ENCODE results near the gene GON7.
"Not testable (repeated sequence)": the region's sequence is repeated elsewhere in the genome, so short reads cannot be mapped to it uniquely, and the experiment has no call there.

The GON7 gene

GRCh38 chr14:93206793-93207467 is at the start of gene GON7, which contains the start of gene UBR7:
TSS of gene GON7 (minus strand) at chr14:93207065. CDS start at chr14:93207037, 28 bp downstream.
TSS of gene UBR7 (plus strand) at chr14:93207256. CDS start at chr14:93207292, 36 bp downstream.
- peak; percentile 88 for DNase-seq

GRCh38 chr14:93249128-93249831 is 42.4 kb upstream of the GON7 start:
- DNase-seq: no peak

DNA sequence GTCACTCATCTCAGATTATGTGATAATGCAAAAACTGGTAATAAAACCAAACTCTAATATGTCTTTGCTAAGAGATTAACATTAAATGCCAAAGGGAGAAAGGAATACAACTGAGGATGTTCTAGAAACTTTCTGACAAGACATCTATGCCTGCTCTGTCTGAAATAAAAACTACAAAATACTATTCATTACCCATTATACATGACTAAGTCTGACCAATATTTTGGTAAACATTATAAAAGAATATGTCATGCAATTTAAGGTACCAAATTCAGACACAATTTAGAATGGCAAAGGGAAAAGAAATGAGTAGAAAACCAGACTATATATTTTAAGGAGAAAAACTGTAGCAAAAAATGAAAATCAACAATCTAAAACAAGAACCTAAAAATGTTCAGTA is 39.7 kb upstream of the GON7 start:
- DNase-seq: no peak

GRCh38 chr14:93245764-93246420 is 39.0 kb upstream of the GON7 start:
- DNase-seq: no peak

- DNase-seq: no peak
Observed at GRCh38 chr14:93240678-93241000, 33.8 kb upstream of the GON7 start.

DNA sequence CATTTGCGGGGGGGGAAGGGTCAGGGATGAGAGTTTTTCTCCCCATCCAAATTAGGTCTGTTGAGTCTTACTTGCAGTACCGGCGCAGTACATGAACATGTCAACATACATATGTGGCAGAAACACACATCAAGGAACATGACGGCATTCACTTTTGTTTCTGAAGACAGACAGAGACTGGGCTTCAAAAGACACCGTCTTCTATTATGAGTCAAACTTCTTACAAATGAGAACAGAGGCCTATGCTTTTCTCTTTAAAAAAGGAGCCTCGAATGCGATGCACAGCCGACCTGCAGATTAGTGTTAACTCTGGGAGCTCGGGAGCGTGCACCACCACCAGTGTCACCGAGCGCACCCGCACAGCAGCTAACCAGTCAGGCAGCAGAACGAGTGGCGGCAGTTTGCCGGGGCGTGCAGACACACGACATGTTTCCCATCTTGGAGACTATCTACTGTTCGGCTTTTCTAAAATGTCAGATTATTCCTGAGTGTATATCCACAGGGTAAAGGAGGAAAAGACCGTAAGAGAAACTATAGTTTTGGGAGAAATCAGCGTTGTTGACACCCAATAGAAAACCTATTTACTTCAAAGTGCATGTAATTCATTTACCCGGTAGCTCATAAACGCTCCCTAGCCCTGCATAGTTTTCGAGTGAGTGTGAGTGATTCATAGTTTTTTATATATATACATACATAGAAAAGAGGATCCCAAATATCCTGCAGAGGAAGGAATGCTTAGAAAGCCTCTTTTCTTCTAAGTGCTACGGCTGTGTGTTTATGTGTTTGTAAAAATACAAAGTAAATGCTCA is 33.2 kb upstream of the GON7 start:
- DNase-seq: no peak

DNA sequence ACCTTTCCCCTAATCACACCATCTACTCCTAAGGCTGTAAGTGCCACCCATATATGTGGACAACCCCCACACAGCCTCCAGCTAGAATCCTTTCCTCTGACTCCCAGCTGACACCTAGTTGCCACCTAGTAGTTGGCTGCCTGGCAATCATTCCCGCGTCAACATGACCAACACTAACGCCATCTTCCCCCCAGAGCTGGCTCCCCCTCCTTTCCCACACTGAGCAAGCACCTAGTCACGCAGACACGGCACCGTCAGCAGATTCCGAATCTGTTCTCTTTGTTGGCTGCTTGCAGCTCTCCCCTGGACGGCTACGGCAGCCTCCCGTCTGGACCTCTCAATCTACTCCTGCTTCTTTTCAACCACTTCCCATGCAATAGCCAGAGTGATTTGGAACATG is 27.9 kb upstream of the GON7 start:
- no peak for DNase-seq

- DNase-seq: not testable (repeated sequence)
Observed at GRCh38 chr14:93233078-93233477, 26.2 kb upstream of the GON7 start.

- DNase-seq: no peak
Observed at GRCh38 chr14:93232159-93232558, 25.3 kb upstream of the GON7 start.

GRCh38 chr14:93231129-93231979 is 24.5 kb upstream of the GON7 start:
- no peak for DNase-seq

DNA sequence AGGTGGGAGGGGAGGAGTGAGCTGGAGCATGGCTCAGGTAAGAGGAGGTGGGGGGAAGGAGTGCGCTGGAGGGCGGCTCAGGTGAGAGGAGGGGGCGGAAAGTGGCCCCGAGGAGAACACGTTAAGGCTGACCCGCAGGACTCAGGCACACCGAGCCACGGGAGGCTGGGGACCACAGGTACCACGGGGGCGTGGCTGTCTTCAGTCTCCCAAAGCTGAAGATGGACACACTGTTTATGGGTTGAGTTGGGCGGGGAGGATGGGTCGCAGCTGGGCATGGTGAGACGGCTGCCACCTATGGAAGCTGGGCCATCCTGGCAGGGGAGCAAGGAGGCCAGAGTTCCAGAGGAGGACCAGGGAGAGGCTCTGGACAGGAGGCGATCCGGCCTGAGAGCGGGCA is 23.7 kb upstream of the GON7 start:
- no peak for DNase-seq

DNA sequence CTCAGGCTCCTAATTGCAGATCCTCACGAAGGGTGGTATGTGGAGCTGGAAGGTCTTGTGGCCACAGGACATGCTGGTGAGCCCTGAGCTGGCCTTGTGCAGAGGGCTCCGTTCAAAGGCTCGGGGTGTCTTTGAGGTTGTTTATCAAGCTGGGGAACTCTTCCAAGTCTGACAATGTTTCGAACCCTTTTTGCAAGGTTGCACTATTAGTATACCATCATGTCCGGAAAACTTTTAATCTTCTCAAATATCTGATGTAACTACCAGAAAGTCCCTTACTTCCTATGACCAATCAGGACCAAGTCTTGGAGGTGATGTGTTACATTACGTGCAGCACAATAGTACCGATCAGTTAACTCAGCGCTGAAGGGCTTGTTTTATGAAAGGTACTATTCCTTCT is 21.7 kb upstream of the GON7 start:
- no peak for DNase-seq

GRCh38 chr14:93223565-93223964 is 16.7 kb upstream of the GON7 start:
- no peak for DNase-seq

DNA sequence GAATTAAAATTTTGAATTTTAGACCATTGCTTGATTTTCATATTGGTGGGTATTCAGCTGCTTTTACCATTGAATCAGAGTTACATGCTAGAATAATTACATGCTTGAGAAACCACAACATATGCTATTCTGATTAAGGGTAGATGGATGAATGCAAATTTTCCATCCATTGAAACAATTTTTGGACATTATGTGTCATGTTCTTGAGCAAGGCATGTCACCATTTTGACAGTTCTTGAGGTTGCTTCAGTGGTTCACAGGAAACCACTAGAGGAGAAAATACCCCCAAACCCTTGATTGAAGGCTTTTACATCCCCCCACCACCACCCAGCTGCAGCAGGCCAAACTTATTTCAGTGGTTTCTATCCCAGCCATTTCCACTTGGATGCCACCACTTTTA is 13.6 kb upstream of the GON7 start:
- DNase-seq: no peak

DNA sequence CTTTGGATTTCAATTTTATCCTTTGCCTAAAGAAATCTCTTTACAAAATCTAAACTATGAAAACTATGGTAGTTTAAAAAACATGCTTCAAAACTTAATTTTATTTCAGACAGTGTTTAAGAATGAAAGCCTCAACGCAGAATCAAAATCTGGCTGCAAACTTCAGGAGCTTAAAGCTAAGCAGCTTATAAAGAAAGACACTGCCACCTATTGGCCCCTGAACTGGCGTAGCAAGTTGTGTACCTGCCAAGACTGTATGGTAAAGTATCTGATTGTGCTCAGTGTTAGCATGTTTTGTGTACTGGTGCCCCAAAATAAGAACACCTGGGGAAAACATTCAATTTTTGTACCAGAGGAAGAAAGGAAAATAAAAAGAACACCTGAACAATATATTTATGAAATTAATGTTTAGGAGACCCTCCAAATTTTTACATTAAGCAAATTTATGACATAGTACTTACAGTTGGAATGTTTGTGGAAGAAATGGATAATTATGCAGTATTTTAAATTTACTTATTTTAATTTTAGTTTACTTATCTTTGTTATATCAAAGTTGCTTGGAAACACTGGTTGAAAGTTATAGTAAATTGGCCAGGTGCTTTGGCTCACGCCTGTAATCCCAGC is 12.3 kb upstream of the GON7 start:
- DNase-seq: no peak

DNA sequence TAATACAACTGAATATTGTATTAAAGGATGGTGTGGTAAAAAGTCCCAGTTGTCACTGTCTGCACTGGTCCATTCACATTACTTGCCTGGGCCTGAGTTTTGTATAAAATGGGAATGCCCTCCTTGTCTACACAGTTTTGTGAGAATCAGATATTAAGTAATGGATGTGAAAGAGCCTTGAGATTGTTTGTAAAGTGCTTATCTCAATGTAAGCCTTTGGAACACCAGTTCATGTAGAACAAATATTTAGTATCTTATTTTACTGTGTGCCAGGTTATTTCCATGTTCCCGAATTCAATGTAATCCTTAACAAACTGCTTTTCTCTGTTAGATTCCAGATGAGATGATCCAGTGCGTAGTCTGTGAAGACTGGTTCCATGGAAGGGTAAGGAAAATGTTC is 7.7 kb upstream of the GON7 start:
- no peak for DNase-seq

GRCh38 chr14:93212432-93212831 is 5.6 kb upstream of the GON7 start:
- no peak for DNase-seq

DNA sequence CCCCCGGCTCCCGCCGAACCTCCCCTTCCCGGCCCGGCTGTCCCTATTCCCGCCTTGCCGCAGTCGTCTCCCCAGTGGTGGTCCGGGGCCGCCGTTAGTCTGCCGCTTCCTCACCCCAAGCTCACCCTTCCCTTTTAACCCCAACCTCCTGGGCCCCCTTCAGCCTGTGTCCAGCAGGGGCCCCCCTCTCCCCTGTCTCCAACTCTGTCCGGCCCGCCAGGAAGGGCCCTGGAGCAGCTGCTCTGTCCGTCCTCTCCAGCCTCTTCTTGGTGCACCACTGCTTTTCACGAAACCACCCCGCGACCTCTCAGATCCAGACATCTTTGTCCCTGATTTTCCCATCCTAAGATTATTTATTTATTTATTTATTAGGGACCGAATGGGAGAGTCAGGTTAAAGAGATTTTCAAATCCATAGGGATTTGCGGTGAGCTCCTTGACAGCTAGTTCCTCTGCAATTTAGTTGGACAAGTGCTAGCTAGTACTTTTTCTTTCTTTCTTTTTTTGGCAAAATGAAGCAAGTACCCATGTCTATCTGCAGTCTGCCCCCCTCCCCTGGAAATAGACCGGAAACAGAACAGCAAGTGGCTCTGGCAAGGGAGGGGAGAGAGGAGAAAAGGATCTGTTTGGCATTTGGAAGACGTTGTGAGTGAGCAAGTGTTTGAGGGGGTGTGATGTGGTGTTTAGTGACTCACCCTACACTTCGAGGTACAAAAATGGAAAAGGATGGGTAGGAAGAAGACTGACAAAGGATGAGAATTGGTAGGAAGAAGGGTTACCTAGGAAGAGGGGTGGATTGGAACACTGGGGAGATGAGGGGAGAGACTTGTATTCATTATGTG is 823 bp upstream of the GON7 start:
- DNase-seq: no peak

DNA sequence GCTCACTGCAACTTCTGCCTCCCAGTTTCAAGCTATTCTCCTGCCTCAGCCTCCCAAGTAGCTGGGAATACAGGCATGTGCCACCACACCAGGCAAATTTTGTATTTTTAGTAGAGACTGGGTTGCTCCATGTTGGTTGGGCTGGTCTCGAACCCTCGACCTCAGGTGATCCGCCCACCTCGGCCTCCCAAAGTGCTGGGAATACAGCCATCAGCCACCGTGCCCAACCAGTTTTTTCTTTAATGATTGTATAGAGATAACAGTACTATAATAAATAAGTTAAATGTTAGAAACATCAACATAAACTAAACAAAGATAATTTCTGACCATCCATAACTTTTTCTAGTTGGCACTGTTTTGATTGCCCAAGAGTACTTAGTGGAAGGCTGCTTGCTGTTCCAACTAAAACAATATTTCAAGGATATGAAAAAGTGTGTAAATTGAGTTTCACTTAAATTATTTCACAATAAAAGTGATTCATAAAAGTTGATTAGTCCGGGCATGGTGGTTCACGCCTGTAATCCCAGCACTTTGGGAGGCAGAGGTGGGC is 5.6 kb downstream of the GON7 start:
- DNase-seq: no peak

- no peak for DNase-seq
Observed at GRCh38 chr14:93200553-93200952, 6.3 kb downstream of the GON7 start.

DNA sequence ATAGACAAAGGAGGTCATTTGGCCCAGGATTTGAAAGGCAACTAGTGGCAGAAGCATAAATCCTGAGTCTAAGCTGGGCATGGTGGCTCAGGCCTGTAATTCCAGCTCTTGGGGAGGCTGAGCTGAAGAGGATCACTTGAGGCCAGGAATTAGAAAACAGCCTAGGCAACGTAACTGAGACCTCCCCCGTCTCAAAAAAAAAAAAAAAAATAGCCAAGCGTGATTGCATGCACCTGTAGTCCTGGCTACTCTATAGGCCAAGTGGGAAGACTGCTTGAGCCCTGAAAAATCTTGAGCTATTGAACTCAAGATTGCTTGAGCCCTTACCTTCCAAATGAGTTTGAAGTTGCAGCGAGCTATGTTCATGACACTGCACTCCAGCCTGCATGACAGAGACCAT is 7.8 kb downstream of the GON7 start:
- DNase-seq: no peak
